ENCODE results near the gene RAPGEF4.
"Not testable (repeated sequence)": the region's sequence is repeated elsewhere in the genome, so short reads cannot be mapped to it uniquely, and the experiment has no call there.

Gene RAPGEF4

GRCh38 chr2:173079973-173080860 is 344.6 kb downstream of the RAPGEF4 start:
- DNase-seq, result no peak

- no peak for DNase-seq
These were observed 351.0 kb downstream of the RAPGEF4 start for GRCh38 chr2:173086518-173087213.

GRCh38 chr2:173087214-173087581 is 351.6 kb downstream of the RAPGEF4 start:
- no peak for DNase-seq

GRCh38 chr2:173087793-173088496 is 352.3 kb downstream of the RAPGEF4 start:
- no peak for DNase-seq

- DNase-seq, result no peak
These were observed 354.7 kb downstream of the RAPGEF4 start for GRCh38 chr2:173090276-173090877.

GRCh38 chr2:173090973-173091660 is 355.5 kb downstream of the RAPGEF4 start:
- DNase-seq, result no peak

- DNase-seq, result no peak
These were observed 356.3 kb downstream of the RAPGEF4 start for GRCh38 chr2:173091910-173092309.

GRCh38 chr2:173092844-173093402 is 357.3 kb downstream of the RAPGEF4 start:
- no peak for DNase-seq

- not testable (repeated sequence) for DNase-seq
These were observed 358.0 kb downstream of the RAPGEF4 start for GRCh38 chr2:173093617-173094016.

GRCh38 chr2:173094731-173095130 is 359.1 kb downstream of the RAPGEF4 start:
- no peak for DNase-seq

- no peak for DNase-seq
These were observed 359.7 kb downstream of the RAPGEF4 start for GRCh38 chr2:173095356-173095755.

GRCh38 chr2:173099271-173099670 is 363.6 kb downstream of the RAPGEF4 start:
- DNase-seq, result no peak

- DNase-seq, result no peak
These were observed 364.2 kb downstream of the RAPGEF4 start for GRCh38 chr2:173099804-173100203.

GRCh38 chr2:173101687-173102086 is 366.0 kb downstream of the RAPGEF4 start:
- no peak for DNase-seq
